ENCODE measurements around the gene KIF23. TPM values are rescaled to one million over a fixed set of nuclear protein-coding genes. Genes with fewer than 3 reads are reported as not detected.
A peak's percentile ranks its signal among the peaks of the same experiment; 100 is the strongest.

The KIF23 gene
- total RNA-seq, 2 donors from 2014 or later = 53.4 to 82.6 TPM

DNA sequence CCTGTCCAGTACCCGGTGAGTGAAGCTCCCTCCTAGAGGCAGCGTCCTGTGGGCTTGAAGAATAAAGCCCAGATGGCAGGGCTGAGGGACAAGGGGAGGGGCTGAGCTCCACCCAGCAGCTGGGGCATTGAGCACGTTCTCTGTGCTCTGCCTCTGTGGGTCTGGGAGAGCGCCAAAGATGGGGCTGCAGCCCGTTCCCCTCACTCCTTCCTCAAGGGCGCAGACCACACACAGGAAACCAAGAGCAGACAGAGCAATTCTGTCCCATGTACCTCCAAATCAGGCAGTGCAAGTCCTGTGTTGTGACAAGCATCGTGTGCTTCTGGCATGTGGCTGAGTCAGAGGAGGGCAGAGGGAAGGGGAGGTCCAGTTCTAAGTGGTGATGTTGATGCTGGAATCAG, 15.7 kb upstream of the KIF23 start:
- H3K9me3 Mint-ChIP-seq = no peaks in the 10 kb centered on the region
- WGBS, 2 experiments (ENCODE audit: insufficient coverage in 1 of 2, insufficient read length in 1 of 2) = 87 to 92% methylated on average over 5 to 7 of the region's 7 CpGs
- no peak overlapping the region for H3K4me3 ChIP-seq (ENCODE audit: low read length)
- DNase-seq = no peak
- no peaks in the 10 kb centered on the region for H3K27me3 Mint-ChIP-seq (ENCODE audit: insufficient read depth)
- no peaks in the 10 kb centered on the region for H3K4me1 ChIP-seq (ENCODE audit: control insufficient read depth, insufficient read depth, low read length)
- no peaks in the 10 kb centered on the region for H3K9me3 ChIP-seq (ENCODE audit: control insufficient read depth, low read length)
- H3K4me1 Mint-ChIP-seq = peaks cover 7% of the 10 kb centered on the region
- H3K27me3 ChIP-seq (ENCODE audit: control insufficient read depth, insufficient read depth, low read length, poor library complexity, severe bottlenecking) = no peaks in the 10 kb centered on the region
- no peak overlapping the region for H3K4me3 Mint-ChIP-seq
- no peak overlapping the region for H3K27ac Mint-ChIP-seq
- H3K9ac ChIP-seq (ENCODE audit: extremely low read depth, low read length, poor library complexity, severe bottlenecking) = no peak overlapping the region
- peaks cover 57% of the 10 kb centered on the region for H3K36me3 ChIP-seq (ENCODE audit: control insufficient read depth, insufficient read depth, low read length)
- peaks cover 39% of the 10 kb centered on the region for H3K36me3 Mint-ChIP-seq (ENCODE audit: low read depth)
- TF ChIP-seq, protein P1, sequence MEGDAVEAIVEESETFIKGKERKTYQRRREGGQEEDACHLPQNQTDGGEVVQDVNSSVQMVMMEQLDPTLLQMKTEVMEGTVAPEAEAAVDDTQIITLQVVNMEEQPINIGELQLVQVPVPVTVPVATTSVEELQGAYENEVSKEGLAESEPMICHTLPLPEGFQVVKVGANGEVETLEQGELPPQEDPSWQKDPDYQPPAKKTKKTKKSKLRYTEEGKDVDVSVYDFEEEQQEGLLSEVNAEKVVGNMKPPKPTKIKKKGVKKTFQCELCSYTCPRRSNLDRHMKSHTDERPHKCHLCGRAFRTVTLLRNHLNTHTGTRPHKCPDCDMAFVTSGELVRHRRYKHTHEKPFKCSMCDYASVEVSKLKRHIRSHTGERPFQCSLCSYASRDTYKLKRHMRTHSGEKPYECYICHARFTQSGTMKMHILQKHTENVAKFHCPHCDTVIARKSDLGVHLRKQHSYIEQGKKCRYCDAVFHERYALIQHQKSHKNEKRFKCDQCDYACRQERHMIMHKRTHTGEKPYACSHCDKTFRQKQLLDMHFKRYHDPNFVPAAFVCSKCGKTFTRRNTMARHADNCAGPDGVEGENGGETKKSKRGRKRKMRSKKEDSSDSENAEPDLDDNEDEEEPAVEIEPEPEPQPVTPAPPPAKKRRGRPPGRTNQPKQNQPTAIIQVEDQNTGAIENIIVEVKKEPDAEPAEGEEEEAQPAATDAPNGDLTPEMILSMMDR (conservative IDR thresholded peaks at IDR 0.05) = no peak
- H3K27ac ChIP-seq (ENCODE audit: low read depth, low read length) = no peak overlapping the region

DNA sequence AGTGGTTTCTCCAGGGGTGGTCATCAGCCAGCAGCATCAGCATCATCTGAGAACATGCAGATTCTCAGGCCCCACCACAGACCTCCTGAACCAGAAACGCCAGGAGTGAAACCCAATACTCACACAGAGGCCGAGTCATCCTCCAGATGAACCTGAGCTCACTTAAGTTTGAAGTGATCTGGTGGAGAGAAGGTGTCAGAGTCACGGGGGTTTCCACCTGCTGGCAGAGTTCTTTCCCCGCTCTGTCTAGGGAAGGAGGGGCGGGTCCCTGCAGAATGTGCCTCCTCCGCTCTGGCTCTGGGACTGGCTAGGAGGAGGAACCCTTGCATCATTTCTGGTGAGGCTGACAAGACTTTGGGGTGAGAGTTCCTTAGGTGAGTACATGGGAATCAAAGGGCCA, 13.3 kb upstream of the KIF23 start:
- no peak overlapping the region for H3K9ac ChIP-seq (ENCODE audit: extremely low read depth, low read length, poor library complexity, severe bottlenecking)
- 80 to 91% methylated on average over 2 to 6 of the region's 6 CpGs for WGBS, 2 experiments (ENCODE audit: insufficient coverage in 1 of 2, insufficient read length in 1 of 2)

DNA sequence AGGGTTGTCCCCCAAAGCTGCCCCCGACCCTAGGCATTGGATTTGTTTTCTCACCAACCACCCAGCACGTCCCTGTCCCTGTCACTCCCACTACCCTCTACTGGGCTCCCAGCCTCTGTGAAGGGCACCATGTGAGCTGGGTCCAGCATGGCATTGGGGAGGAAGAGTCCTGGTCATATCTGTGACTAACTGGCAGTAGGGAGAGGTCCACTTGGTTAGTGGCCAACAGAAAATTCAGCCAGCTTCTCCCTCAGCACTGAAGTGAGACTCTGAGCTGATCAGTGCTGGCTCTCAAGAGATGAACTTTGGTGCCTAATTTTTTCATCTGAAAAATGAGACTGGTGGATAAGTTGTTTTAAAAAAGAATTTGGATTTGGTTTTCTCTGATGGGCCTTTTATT, 11.3 kb upstream of the KIF23 start:
- Histone ChIP-seq H3K4me1 (ENCODE audit: control insufficient read depth, insufficient read depth, low read length) (no peaks in the 10 kb centered on the region), H3K27ac (ENCODE audit: low read depth, low read length) (no peak overlapping the region), H3K9ac (ENCODE audit: extremely low read depth, low read length, poor library complexity, severe bottlenecking) (no peak overlapping the region), H3K27me3 (ENCODE audit: control insufficient read depth, insufficient read depth, low read length, poor library complexity, severe bottlenecking) (no peaks in the 10 kb centered on the region), H3K36me3 (ENCODE audit: control insufficient read depth, insufficient read depth, low read length) (peaks cover 76% of the 10 kb centered on the region), H3K9me3 (ENCODE audit: control insufficient read depth, low read length) (no peaks in the 10 kb centered on the region), H3K4me3 (ENCODE audit: low read length) (no peak overlapping the region)
- TF ChIP-seq, protein P1 (conservative IDR thresholded peaks at IDR 0.05) = no peak
- H3K9me3 Mint-ChIP-seq = no peaks in the 10 kb centered on the region
- no peak for DNase-seq
- WGBS, 2 experiments (ENCODE audit: insufficient coverage in 1 of 2, insufficient read length in 1 of 2) = 83 to 96% methylated on average over 1 to 2 of the region's 2 CpGs
- no peaks in the 10 kb centered on the region for H3K4me1 Mint-ChIP-seq
- H3K36me3 Mint-ChIP-seq (ENCODE audit: low read depth) = peaks cover 47% of the 10 kb centered on the region
- H3K27ac Mint-ChIP-seq = no peak overlapping the region
- no peaks in the 10 kb centered on the region for H3K27me3 Mint-ChIP-seq (ENCODE audit: insufficient read depth)
- H3K4me3 Mint-ChIP-seq = no peak overlapping the region

More for the DNA sequence above, 13.3 kb upstream of the KIF23 start:
- H3K27me3 Mint-ChIP-seq (ENCODE audit: insufficient read depth) = no peaks in the 10 kb centered on the region
- H3K9me3 Mint-ChIP-seq = no peaks in the 10 kb centered on the region
- no peak overlapping the region for H3K27ac Mint-ChIP-seq
- H3K36me3 Mint-ChIP-seq (ENCODE audit: low read depth) = peaks cover 53% of the 10 kb centered on the region
- no peaks in the 10 kb centered on the region for H3K27me3 ChIP-seq (ENCODE audit: control insufficient read depth, insufficient read depth, low read length, poor library complexity, severe bottlenecking)
- TF ChIP-seq, protein P1 (conservative IDR thresholded peaks at IDR 0.05) = peak; percentile 12
- peaks cover 72% of the 10 kb centered on the region for H3K36me3 ChIP-seq (ENCODE audit: control insufficient read depth, insufficient read depth, low read length)
- no peak overlapping the region for H3K4me3 Mint-ChIP-seq
- no peaks in the 10 kb centered on the region for H3K9me3 ChIP-seq (ENCODE audit: control insufficient read depth, low read length)
- no peaks in the 10 kb centered on the region for H3K4me1 ChIP-seq (ENCODE audit: control insufficient read depth, insufficient read depth, low read length)
- no peak overlapping the region for H3K27ac ChIP-seq (ENCODE audit: low read depth, low read length)
- no peak overlapping the region for H3K4me3 ChIP-seq (ENCODE audit: low read length)
- no peaks in the 10 kb centered on the region for H3K4me1 Mint-ChIP-seq
- DNase-seq = peak; percentile 70

All from endodermal cell (in vitro differentiated cells).